GM18873 (cell line): Measurements from ENCODE around the gene RPL14.
"Not testable (repeated sequence)": the region's sequence is repeated elsewhere in the genome, so short reads cannot be mapped to it uniquely, and the experiment has no call there.

ENCODE experiments used
- ATAC-seq: cut with Tn5 transposase; IDR thresholded peaks from one replicate; pipeline ENCODE4 v1.9.1; 2021; ENCODE audit warnings: mild to moderate bottlenecking, moderate library complexity, moderate number of reproducible peaks; ENCODE audit not compliant: unreplicated experiment, low FRiP score

RPL14 gene

DNA sequence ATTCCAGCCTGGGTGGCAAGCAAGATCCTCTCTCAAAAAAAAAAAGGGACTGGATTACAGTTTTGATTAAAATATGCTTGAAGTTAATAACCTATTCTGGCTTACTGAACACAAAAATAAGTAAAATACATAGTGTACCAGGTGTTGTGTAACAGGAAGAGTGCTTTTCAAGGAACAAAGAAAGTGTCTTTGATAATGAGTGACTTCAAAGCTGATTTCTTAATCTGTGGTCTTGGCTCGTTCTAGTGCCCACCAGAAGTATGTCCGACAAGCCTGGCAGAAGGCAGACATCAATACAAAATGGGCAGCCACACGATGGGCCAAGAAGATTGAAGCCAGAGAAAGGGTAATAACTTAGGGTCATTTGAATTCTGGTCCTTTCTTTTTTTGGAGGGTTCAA lies 4.0 kb downstream of the RPL14 start:
- ATAC-seq = no peak

DNA sequence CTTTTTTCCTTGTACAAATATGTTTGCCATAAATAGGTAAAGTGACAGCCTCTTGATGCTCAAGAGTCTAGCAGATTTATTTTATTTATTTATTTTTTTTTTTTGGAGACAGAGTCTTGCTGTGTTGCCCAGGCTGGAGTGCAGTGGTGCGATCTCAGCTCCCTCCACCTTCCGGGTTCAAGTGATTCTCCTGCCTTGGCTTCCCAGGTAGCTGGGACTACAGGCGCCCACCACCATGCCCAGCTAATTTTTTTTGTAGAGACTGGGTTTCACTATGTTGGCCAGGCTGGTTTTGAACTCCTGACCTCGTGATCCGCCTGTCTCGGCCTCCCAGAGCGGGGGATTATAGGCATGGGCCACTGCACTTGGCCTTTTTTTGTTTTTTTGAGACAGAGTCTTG lies 5.7 kb downstream of the RPL14 start:
- not testable (repeated sequence) for ATAC-seq

DNA sequence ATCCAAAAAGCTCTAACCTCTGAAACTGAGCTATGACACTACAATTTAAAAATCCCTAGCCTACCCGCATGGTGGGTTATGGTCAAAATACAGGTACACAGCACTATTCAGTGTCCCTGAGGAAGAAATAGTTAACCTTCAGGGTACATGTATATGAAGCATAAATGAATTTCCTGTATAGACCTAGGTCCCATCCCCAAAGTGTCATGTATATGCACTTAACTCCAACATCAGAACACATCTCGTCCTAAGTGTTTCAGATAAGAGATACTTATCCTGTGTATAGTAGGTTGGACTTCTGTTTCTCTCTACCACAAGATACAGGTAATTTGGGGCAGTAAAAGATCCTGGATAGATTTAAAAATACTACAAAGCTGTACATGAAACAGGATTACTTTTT lies 6.4 kb downstream of the RPL14 start:
- no peak for ATAC-seq

DNA sequence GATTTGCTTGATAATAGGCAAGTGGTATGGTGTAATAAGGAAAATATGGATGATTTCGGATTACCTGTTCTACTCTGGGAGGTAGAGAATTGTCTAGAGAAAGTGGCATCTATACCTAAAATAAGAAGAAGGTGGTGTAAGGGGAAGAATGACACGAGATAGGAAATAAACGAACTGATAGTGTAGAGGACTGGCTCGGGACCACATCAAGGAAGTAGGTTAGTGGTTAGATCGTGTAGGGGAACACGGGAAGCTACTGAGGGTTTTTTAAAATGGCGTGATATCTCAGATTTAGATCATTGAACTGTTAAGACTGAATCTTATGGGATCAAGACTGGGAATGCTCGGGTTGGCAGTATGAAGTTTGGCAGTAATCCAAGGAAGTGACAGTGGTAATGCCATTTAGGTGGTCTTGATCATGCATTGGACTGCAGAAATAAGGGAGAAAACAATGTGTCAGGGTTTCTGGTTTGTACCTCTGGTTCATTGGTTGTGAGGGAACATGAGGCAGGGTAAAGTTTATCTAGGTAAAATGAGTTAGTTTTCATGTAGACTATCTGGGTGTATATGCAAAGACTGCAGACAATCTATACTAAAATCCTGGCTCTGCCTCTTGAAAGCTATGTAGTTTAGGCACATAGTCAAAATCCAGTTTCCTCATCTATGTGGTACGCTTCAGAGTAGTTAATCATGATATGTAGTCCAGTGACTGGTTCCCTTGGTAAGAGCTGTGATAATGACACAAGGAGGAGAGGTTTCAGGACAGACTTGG lies 7.4 kb downstream of the RPL14 start:
- ATAC-seq = no peak

DNA sequence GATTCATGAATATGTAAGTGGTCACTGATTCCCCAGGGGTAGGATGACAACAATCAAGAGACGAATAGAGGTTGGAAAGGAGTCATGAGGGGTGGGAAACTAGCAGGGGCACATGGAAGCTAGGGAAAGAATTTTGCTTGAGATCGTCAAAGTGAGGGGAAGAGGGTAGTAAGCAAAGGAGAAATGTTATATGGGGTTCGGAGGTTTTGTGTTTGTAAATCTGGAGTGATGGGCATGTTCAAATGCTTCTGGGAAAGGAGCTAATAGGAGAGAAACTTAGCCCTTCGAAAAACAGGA lies 7.9 kb downstream of the RPL14 start:
- ATAC-seq = no peak

DNA sequence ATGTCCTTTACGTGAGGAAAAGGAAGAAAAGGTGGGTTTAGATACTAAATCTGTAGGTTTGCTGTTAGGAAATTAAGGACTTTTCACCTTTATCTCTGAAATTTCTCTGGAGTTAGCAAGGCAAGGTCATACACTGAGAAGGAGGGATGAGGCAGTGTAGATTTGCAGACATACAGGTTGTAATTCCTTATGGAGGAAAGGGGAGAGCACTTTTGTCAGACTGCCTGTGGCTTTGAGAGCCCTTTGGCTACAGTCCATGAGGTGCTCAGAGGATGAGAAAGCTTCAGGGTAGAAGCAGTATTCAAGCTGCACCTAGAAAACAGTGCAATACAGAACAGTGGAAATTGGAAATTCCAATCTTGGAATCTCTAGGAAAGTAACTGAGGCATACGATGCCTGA lies 8.3 kb downstream of the RPL14 start:
- no peak for ATAC-seq

DNA sequence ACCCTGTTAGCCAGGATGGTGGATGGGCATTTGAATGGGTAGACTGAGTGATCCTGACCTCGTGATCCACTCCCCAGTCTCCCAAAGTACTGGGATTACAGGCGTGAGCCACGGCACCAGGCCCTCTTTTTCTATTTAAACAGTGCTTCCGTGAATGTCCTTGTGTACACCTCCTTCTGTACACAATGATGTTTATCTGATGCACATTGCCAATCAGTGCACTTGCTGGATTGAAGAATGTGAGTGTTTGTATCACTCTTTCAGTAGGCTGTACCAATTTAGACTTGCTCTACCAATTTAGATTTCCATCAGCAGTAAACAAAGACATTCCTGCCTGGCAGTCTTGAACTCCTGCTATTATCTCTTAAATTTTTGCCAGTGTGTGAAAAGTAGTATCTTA lies 10.9 kb downstream of the RPL14 start:
- no peak for ATAC-seq

DNA sequence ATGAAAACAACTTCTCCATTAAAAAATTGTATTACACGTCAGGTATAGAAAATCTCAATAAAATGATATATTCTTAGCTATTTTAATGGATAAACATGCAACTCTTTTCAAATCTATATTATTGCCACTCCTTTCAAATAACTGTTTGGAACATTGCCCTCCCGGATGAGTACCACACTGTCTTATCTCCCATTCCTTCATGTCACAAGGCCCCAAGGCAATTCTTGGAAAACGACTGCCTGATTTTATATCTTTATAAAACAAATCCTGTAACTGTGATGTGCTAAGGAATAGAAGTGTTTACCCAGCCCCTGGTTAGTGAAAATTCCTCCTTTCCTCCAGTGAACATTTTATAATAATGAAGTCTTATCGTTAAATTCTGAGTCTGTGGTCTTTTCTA lies 13.6 kb downstream of the RPL14 start:
- ATAC-seq = no peak

DNA sequence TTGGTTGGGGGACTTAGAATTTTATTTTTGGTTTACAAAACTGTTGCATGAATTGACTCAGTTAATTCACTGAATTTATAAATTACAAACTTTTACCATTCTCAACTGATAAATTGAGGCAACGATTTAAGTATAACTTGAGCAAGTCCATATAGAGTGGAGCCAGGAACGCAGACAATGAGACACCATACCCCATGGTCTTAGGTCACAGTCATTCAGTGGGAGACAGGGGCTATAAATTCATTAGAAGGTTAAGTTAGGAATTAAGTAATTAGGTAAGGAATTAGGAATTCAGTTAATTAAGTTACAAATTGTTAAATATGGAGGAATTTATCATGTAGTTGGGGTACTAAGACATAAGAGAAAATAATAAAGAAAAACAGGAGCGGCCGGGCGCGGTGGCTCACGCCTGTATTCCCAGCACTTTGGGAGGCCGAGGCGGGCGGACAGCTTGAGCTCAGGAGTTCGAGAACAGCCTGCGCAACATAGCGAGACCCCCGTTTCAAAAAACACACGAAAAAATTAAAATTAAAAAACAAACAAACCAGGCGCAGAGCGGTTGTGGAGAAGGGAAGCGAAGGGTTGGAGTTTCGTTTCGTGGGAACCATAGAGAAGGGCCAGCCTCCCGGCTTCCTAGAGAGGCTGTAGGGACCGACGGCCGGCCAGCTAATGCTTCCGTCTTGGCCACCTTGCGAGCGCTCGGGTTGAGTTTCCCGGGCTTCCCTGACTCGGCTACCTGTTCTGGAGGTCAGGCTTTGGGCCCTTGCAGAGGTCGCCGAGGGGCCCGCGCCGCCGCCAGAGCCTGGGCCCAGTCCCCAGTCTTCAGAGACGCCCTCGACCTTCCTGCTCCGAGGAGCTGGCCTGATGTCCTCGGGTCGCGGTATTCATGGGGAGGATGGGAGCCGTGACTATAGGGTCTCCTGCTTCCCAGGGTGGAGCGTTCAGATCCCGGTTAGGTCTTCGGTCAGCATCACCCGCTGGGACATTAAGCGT lies 19.6 kb downstream of the RPL14 start, which contains the start of gene ZNF619:
Gene ZNF619 (plus strand): TSS at position 645 of the 993 bp plus-strand sequence. CDS start 858 bp downstream, outside the sequence.
- peak; percentile 68 for ATAC-seq

DNA sequence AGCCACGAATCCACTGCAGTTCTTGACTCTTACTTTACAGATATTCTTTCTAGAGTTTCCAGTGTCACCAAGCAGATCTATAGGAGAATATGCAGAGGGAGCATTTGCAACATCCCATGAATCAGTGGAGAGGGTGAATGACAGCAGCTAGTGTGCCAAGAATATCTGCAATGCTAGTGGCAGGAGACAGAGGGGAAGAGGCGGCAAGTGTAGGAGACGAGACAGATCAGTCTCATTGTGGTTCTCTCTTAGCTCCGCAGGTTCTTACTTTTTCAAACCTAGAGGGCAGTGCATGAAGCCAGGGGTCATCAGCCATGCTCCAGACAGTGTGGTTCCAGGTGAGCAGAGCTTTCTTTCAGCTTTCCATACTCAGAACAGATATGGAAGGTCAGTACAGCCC lies 20.5 kb downstream of the RPL14 start:
- ATAC-seq = no peak

DNA sequence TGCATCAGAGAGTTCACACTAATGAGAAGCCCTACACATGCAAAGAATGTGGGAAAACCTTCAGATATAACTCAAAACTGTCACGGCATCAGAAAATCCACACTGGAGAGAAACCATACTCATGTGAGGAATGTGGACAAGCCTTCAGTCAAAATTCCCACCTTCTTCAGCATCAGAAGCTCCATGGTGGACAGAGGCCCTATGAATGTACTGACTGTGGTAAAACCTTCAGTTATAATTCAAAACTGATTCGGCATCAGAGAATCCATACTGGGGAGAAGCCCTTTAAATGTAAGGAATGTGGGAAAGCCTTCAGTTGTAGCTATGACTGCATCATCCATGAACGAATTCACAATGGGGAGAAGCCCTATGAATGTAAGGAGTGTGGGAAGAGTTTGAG lies 30.0 kb downstream of the RPL14 start:
- ATAC-seq = no peak

DNA sequence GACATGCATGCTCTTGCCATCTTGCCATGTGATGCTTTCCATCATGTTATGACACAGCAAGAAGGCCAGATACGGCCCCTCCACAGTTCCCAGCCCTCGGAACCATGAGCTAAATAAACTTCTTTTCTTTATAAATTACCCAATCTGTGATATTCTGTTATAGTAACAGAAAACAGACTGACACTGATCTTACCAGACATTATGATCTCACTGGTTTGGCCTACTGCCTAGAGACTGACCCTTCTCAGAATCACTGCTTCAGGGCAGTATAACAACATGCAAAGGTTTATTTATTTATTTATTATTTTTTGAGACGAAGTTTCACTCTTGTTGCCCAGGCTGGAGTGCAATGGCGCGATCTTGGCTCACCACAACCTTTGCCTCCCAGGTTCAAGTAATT lies 33.8 kb downstream of the RPL14 start:
- ATAC-seq = no peak

DNA sequence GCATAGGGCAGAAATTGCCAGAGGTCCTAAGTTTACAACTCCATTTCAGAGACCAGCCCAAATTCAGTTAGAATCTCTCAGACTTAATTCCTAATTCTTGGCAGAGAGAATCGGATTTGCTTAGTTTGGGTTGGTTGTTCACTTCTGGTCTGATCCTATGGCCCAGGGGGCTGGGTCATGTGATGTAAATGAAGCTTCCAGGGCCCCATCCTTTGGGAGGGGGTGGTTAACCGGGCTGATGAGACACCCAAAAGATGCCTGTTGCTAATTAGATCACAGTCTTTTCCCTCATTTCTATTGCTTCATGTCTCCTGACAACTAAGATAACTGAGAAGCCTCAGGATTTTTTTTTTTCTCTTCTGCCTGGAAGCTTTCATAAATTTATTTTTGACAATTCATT lies 37.6 kb downstream of the RPL14 start:
- ATAC-seq = no peak

DNA sequence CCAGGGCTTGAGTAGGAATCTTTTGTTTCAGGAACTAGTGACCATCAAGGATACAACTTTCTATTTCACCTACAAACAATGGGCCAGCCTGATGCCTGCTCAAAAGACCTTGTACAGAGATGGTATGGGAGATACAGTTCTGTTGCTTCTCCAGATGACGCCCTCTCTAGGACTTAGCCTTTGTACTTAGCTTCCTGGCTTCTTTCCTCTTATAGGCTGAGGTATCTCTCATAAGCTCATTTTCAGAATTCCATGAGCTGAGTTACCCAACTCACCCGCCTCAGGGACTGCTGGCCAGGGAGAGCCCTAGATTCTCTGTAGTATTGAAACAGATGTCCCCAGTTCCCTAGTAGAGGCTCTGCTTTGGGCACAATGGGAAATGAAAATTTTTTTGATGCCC lies 40.1 kb downstream of the RPL14 start:
- no peak for ATAC-seq

DNA sequence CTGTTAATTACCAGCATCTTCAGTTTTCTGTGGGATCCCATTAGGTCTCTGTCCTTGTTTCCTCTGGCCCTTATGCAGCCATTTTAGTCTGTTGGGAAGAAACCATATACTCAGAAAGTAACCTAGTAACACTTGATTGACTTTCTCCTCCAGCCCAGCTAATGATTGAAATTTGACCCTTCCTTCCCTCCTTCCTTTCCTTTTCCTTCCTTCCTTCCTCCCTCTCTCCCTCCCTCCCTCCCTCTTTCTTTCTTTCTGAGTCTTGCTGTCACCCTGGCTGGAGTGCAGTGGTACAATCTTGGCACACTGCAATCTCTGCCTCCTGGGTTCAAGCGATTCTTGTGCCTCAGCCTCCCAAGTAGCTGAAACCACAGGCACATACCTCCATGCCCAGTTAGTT lies 42.8 kb downstream of the RPL14 start:
- no peak for ATAC-seq

DNA sequence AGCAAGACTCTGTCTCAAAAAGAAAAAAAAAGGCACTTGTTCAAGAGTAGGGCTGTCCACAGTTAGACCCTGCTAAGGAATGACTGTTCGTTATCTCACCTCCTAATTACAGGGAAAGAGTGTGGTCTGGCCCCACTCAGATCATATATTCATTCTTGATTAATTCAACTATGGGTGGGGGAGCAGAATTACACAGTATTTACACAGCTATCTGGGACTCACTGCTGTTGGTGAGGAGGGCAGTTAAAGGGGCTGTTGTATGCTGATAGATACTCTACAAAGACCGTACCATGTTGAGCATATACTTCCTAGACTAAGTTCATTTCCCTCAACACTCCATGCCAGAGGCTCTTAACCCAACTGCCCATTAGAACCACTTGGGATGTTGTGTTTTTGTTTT lies 44.9 kb downstream of the RPL14 start:
- ATAC-seq = no peak

DNA sequence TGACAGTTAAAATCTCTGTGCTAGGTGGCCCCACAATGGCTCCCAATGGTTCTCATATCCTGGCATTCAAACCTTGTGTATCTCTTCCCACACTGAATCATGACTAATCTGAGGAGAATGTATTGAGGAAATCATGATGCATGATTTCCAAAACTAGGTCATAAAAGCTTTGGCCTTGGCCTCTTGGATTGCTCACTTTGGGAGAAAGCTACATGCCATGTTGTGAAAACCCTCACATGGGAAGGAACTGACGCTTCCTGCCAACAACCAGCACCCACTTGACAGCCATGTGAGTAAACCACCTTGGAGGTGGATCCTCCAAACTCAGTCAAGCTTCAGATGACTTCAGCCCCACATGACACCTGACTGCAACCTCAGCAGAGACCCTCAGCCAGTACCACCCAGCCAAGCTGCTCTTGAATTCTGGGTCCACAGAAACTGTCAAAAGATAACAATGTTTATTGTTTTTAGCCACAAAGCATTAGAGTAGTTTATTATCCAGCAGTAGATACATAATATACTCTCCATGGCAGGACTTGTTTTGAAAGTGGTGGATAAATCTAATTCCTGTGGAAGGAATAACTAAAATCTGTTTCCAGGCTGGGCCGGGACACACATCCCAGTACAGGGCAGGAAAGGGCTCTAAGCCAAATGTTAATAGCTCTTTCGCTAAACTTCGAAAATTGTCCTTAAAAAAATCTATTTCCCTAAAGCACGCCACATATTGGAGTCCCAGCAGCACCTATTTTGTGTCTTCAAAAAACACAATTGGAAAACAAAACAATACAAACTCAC lies 47.7 kb downstream of the RPL14 start:
- no peak for ATAC-seq

DNA sequence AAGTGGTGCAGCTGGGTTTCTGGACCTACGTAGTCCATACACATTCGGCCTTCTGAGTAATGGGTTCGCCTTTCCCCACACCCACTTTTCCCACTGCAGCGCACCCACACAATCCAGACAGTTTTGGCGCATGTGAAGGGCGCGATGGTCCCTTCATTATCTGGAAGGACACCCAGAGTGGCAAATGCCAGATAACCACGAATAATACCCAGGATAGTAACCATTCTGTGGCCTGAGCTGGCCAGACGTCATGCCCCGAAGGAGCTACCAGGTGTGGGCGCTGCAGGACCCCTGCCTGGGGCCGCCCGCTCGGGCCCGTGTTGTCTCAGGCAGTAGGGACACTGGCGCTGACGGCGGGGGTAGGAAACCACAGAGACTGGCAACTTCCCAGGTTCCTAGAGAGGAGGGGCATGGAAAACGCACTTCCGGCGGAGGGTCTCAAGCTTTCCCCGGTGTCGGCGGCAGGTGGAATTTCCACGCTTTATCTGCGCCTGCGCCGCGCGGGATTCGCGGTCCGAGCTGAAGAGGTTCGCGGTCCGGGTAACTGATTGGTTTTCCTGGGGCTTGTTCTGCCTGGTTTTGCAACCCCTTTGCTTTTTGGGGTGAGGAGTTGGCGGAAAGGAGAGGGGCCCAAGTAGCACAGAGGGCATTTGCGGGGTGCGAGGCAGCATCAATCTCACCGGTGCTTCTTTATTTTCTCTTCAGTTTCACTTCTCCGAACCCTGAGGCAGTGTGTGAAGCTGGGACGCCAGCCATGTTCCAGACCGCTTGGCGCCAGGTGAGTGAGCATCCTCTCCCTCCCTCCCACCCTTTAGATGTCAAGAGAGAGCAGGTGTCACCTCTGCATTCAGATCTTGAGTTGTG lies 48.7 kb downstream of the RPL14 start, which contains the start of gene ZNF620:
Gene ZNF620 (plus strand): TSS at position 441 of the 864 bp plus-strand sequence. CDS start 314 bp downstream, at position 755.
- ATAC-seq = no peak

DNA sequence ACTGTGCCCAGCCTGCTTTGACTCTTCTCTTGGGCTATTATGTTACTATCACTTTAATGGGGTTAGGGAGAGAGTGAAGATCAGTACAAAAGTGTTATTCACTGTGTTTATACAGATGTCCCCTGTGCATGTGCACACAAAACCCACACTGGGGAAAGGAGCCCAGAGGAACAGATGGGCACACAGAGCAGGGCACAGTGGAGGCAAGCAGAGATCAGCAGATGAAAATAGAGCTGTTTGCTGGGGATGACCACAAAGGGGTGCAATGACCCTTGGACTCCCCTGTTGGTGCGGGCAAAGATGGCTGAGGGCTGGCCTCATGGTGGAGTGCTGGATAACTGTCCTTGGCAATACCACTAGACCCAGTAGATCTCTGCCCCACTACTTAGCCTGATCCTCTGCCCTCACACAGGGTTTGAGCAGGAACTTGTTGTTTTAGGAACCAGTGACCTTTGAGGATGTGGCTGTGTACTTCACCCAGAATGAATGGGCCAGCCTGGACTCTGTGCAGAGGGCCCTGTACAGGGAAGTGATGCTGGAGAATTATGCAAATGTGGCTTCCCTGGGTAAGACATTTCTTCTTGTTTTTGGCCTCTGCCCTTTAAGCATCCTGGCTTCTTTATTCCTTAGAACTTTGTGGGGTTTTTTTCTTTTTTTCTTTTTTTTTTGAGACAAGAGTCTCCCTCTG lies 54.0 kb downstream of the RPL14 start:
- no peak for ATAC-seq
